HepG2 (cell line): ENCODE results near the gene NBEAL1. TPM values are rescaled to one million over a fixed set of nuclear protein-coding genes. Genes with fewer than 3 reads are reported as not detected.

Source experiments
- CEBPG ChIP-seq: IDR thresholded peaks from 2 replicates; pipeline ENCODE4 v1.6.1; 2016
- HDAC1 ChIP-seq: sonication (generic); formaldehyde crosslinking; IDR thresholded peaks from 2 replicates; pipeline ENCODE4 v1.5.1; 2020; ENCODE audit warnings: mild to moderate bottlenecking, missing genetic modification reagents
- ISX ChIP-seq: sonication (generic); formaldehyde crosslinking; conservative IDR thresholded peaks from 2 replicates; pipeline ENCODE4 v1.5.0; 2020; ENCODE audit warnings: missing genetic modification reagents
- JDP2 ChIP-seq: sonication (generic); formaldehyde crosslinking; IDR thresholded peaks from 2 replicates; pipeline ENCODE4 v1.8.1; 2022; ENCODE audit warnings: missing genetic modification reagents, borderline replicate concordance
- PHF21A ChIP-seq: sonication (generic); formaldehyde crosslinking; IDR thresholded peaks from 2 replicates; pipeline ENCODE4 v1.5.0; 2020; ENCODE audit warnings: mild to moderate bottlenecking, missing genetic modification reagents
- XRCC5 ChIP-seq: fragments of 200-400 bp; formaldehyde crosslinking; optimal IDR thresholded peaks from 2 replicates; pipeline ENCODE3; 2017; ENCODE audit warnings: mild to moderate bottlenecking, low read length
- ZNF136 ChIP-seq: sonication (generic); formaldehyde crosslinking; IDR thresholded peaks from 2 replicates; pipeline ENCODE4 v1.8.1; 2022; ENCODE audit warnings: low read depth, mild to moderate bottlenecking, moderate library complexity, missing genetic modification reagents
- ZNF138 ChIP-seq: sonication (generic); formaldehyde crosslinking; IDR thresholded peaks from 2 replicates; pipeline ENCODE4 v1.5.0; 2020; ENCODE audit warnings: mild to moderate bottlenecking, low read depth, missing genetic modification reagents
- ZNF331 ChIP-seq: sonication (generic); formaldehyde crosslinking; IDR thresholded peaks from 2 replicates; pipeline ENCODE4 v1.4.0; 2020; ENCODE audit warnings: missing genetic modification reagents
- ZNF44 ChIP-seq: sonication (generic); formaldehyde crosslinking; IDR thresholded peaks from 2 replicates; pipeline ENCODE4 v1.5.1; 2020; ENCODE audit warnings: mild to moderate bottlenecking, missing genetic modification reagents
- ZNF530 ChIP-seq: sonication (generic); formaldehyde crosslinking; IDR thresholded peaks from 2 replicates; pipeline ENCODE4 v1.5.0; 2020; ENCODE audit warnings: low read depth, mild to moderate bottlenecking, missing genetic modification reagents
- ZNF589 ChIP-seq: sonication (generic); formaldehyde crosslinking; conservative IDR thresholded peaks from 2 replicates; pipeline ENCODE4 v1.8.0; 2022; ENCODE audit warnings: mild to moderate bottlenecking, moderate library complexity, missing genetic modification reagents
- polyA plus RNA-seq, 8 experiments: library from polyadenylated mRNA; depleted of rRNA in 3 of 8; stranded (reverse) in 7 of 8; unstranded in 1 of 8; fragments of >200 nt; fragmentation: Illumina TruSeq in 4 of 8; extraction: Trizol in 4 of 8; gene quantifications; 2 replicates each; pipeline versions ENCODE4 v1.2.1 to v1.2.3, GENCODE V29; 2011 to 2016; ENCODE audit warnings: low read depth in 4 of 8, missing spikeins in 1 of 8, mixed read lengths in 1 of 8; ENCODE audit not compliant: insufficient read depth in 1 of 8
- total RNA-seq, 5 experiments: library from RNA; depleted of rRNA; stranded (reverse); fragments of >200 nt; fragmentation: Illumina TruSeq; extraction: Trizol; gene quantifications; 2 replicates each; pipeline ENCODE4 v1.2.3, GENCODE V29; 2016; ENCODE audit warnings: low read depth in 1 of 5
- TF ChIP-seq, protein P1 (sequence below): sonication (generic); formaldehyde crosslinking; IDR thresholded peaks from 2 replicates; pipeline ENCODE4 v1.4.0; 2020; ENCODE audit warnings: low read depth, mild to moderate bottlenecking, missing genetic modification reagents
- TF ChIP-seq, protein P2 (sequence below): sonication (generic); formaldehyde crosslinking; IDR thresholded peaks from 2 replicates; pipeline ENCODE4 v1.4.0; 2020; ENCODE audit warnings: missing genetic modification reagents, mild to moderate bottlenecking, borderline replicate concordance
- TF ChIP-seq, protein P3 (sequence below): sonication (generic); formaldehyde crosslinking; IDR thresholded peaks from 2 replicates; pipeline ENCODE4 v1.5.1; 2020; ENCODE audit warnings: mild to moderate bottlenecking, missing genetic modification reagents, moderate library complexity
- TF ChIP-seq, protein P4 (sequence below): sonication (generic); formaldehyde crosslinking; IDR thresholded peaks from 2 replicates; pipeline ENCODE4 v1.4.0; 2020; ENCODE audit warnings: missing genetic modification reagents

Gene NBEAL1
- total and polyA plus RNA-seq, 2 of the 13 experiments (the other 11 are each of a cell fraction or from before 2014, with no cell fraction given): 6.4 to 15.7 TPM

DNA sequence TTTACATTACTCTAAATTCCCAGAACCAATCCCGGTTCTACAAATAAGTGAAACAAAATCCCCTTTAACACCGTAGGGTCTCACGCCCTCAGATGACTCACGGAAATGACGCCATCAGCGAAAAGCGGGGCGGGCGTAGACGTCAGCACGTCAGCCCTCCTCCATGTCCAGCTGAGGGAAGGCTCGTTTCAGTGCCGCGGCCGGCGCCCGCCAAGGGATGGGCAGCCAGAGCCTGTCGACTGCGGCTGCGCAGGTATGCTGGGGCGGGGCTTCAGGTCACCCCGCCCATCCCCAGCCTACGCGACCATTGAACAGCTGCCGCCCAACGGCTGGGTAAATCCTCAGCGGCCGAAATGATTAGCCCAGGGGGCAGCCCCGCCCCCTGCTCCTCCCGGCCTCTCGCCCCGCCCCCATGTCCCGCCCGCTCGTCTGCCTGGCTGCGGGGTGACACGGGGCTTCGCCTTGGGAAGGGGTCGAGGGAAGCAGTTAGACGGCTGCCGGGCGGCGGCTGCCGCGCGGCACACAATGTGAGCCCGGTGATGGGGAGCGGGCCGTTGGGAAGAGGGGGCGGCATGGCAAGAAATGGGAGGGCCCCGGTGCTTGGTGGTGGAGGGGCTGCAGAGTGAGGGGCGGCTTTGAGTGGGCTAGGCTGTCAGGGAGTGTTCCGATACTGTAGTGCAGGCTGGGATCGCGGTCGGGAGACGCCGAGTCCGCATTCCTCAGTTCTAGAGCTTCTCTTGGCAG, at the start of gene NBEAL1 (continued):
- TF ChIP-seq CEBPG (CRISPR knock-in tag) (peak; percentile 59), HDAC1 (peak; percentile 84), XRCC5 (peak; percentile 41), PHF21A (CRISPR knock-in tag) (peak; percentile 63; the same call in 1 of the 2 replicates), ZNF136 (no peak), ZNF44 (no peak), ZNF530 (no peak), ZNF589 (CRISPR knock-in tag) (no peak), ZNF138 (CRISPR knock-in tag) (0 out of 2 replicates have a peak, but pooled peaks have one; percentile 40), ZNF331 (peak; percentile 94), JDP2 (CRISPR knock-in tag) (no peak), ISX (CRISPR knock-in tag) (no peak)
- TF ChIP-seq, protein P1, sequence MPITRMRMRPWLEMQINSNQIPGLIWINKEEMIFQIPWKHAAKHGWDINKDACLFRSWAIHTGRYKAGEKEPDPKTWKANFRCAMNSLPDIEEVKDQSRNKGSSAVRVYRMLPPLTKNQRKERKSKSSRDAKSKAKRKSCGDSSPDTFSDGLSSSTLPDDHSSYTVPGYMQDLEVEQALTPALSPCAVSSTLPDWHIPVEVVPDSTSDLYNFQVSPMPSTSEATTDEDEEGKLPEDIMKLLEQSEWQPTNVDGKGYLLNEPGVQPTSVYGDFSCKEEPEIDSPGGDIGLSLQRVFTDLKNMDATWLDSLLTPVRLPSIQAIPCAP (CRISPR knock-in tag): no peak
- TF ChIP-seq, protein P2, sequence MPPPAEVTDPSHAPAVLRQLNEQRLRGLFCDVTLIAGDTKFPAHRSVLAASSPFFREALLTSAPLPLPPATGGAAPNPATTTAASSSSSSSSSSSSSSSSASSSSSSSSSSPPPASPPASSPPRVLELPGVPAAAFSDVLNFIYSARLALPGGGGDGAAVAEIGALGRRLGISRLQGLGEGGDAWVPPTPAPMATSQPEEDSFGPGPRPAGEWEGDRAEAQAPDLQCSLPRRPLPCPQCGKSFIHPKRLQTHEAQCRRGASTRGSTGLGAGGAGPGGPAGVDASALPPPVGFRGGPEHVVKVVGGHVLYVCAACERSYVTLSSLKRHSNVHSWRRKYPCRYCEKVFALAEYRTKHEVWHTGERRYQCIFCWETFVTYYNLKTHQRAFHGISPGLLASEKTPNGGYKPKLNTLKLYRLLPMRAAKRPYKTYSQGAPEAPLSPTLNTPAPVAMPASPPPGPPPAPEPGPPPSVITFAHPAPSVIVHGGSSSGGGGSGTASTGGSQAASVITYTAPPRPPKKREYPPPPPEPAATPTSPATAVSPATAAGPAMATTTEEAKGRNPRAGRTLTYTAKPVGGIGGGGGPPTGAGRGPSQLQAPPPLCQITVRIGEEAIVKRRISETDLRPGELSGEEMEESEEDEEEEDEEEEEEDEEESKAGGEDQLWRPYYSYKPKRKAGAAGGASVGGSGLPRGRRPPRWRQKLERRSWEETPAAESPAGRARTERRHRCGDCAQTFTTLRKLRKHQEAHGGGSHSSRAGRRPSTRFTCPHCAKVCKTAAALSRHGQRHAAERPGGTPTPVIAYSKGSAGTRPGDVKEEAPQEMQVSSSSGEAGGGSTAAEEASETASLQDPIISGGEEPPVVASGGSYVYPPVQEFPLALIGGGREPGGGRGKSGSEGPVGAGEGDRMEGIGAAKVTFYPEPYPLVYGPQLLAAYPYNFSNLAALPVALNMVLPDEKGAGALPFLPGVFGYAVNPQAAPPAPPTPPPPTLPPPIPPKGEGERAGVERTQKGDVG: no peak
- TF ChIP-seq, protein P3, sequence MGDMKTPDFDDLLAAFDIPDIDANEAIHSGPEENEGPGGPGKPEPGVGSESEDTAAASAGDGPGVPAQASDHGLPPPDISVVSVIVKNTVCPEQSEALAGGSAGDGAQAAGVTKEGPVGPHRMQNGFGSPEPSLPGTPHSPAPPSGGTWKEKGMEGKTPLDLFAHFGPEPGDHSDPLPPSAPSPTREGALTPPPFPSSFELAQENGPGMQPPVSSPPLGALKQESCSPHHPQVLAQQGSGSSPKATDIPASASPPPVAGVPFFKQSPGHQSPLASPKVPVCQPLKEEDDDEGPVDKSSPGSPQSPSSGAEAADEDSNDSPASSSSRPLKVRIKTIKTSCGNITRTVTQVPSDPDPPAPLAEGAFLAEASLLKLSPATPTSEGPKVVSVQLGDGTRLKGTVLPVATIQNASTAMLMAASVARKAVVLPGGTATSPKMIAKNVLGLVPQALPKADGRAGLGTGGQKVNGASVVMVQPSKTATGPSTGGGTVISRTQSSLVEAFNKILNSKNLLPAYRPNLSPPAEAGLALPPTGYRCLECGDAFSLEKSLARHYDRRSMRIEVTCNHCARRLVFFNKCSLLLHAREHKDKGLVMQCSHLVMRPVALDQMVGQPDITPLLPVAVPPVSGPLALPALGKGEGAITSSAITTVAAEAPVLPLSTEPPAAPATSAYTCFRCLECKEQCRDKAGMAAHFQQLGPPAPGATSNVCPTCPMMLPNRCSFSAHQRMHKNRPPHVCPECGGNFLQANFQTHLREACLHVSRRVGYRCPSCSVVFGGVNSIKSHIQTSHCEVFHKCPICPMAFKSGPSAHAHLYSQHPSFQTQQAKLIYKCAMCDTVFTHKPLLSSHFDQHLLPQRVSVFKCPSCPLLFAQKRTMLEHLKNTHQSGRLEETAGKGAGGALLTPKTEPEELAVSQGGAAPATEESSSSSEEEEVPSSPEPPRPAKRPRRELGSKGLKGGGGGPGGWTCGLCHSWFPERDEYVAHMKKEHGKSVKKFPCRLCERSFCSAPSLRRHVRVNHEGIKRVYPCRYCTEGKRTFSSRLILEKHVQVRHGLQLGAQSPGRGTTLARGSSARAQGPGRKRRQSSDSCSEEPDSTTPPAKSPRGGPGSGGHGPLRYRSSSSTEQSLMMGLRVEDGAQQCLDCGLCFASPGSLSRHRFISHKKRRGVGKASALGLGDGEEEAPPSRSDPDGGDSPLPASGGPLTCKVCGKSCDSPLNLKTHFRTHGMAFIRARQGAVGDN: peak; percentile 91
- TF ChIP-seq, protein P4, sequence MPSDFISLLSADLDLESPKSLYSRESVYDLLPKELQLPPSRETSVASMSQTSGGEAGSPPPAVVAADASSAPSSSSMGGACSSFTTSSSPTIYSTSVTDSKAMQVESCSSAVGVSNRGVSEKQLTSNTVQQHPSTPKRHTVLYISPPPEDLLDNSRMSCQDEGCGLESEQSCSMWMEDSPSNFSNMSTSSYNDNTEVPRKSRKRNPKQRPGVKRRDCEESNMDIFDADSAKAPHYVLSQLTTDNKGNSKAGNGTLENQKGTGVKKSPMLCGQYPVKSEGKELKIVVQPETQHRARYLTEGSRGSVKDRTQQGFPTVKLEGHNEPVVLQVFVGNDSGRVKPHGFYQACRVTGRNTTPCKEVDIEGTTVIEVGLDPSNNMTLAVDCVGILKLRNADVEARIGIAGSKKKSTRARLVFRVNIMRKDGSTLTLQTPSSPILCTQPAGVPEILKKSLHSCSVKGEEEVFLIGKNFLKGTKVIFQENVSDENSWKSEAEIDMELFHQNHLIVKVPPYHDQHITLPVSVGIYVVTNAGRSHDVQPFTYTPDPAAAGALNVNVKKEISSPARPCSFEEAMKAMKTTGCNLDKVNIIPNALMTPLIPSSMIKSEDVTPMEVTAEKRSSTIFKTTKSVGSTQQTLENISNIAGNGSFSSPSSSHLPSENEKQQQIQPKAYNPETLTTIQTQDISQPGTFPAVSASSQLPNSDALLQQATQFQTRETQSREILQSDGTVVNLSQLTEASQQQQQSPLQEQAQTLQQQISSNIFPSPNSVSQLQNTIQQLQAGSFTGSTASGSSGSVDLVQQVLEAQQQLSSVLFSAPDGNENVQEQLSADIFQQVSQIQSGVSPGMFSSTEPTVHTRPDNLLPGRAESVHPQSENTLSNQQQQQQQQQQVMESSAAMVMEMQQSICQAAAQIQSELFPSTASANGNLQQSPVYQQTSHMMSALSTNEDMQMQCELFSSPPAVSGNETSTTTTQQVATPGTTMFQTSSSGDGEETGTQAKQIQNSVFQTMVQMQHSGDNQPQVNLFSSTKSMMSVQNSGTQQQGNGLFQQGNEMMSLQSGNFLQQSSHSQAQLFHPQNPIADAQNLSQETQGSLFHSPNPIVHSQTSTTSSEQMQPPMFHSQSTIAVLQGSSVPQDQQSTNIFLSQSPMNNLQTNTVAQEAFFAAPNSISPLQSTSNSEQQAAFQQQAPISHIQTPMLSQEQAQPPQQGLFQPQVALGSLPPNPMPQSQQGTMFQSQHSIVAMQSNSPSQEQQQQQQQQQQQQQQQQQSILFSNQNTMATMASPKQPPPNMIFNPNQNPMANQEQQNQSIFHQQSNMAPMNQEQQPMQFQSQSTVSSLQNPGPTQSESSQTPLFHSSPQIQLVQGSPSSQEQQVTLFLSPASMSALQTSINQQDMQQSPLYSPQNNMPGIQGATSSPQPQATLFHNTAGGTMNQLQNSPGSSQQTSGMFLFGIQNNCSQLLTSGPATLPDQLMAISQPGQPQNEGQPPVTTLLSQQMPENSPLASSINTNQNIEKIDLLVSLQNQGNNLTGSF (CRISPR knock-in tag): 0 out of 2 replicates have a peak, but pooled peaks have one; percentile 71
